Transverse colon (tissue), 4 donors: ENCODE data around the gene KIAA1755.

Source experiments
- POLR2A ChIP-seq: fragments of 450-650 bp; IDR thresholded peaks from one replicate; pipeline ENCODE4 v1.6.1; 2016; ENCODE audit warnings: antibody characterized with exemption, mild to moderate bottlenecking, moderate library complexity
- POLR2AphosphoS5 ChIP-seq, 3 donors: sonication (generic); formaldehyde crosslinking; IDR thresholded peaks; one replicate each; pipeline ENCODE4 v1.6.1; 2016; ENCODE audit warnings: antibody characterized with exemption in 3 of 3
- TF ChIP-seq, protein P1 (sequence below), 5 experiments: fragments of 200-600 bp in 3 of 5; fragments of 450-650 bp in 2 of 5; sonication (generic) in 3 of 5; IDR thresholded peaks; 1 replicate in 2 of 5; 2 replicates in 3 of 5; pipeline ENCODE4 v1.5.1; 2016 to 2017; ENCODE audit warnings: antibody characterized with exemption in 5 of 5, inconsistent platforms in 3 of 5, mild to moderate bottlenecking in 2 of 5, moderate library complexity in 1 of 5

- TF ChIP-seq, protein P1, sequence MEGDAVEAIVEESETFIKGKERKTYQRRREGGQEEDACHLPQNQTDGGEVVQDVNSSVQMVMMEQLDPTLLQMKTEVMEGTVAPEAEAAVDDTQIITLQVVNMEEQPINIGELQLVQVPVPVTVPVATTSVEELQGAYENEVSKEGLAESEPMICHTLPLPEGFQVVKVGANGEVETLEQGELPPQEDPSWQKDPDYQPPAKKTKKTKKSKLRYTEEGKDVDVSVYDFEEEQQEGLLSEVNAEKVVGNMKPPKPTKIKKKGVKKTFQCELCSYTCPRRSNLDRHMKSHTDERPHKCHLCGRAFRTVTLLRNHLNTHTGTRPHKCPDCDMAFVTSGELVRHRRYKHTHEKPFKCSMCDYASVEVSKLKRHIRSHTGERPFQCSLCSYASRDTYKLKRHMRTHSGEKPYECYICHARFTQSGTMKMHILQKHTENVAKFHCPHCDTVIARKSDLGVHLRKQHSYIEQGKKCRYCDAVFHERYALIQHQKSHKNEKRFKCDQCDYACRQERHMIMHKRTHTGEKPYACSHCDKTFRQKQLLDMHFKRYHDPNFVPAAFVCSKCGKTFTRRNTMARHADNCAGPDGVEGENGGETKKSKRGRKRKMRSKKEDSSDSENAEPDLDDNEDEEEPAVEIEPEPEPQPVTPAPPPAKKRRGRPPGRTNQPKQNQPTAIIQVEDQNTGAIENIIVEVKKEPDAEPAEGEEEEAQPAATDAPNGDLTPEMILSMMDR (IDR thresholded peaks at IDR 0.05) = no peak
- TF ChIP-seq POLR2A (no peak), POLR2AphosphoS5 (IDR thresholded peaks at IDR 0.05) (no peak)
Observed at GRCh38 chr20:38190166-38190565, 70.4 kb downstream of the KIAA1755 start.
